Measurements from ENCODE around the gene ROMO1.

Gene ROMO1

DNA sequence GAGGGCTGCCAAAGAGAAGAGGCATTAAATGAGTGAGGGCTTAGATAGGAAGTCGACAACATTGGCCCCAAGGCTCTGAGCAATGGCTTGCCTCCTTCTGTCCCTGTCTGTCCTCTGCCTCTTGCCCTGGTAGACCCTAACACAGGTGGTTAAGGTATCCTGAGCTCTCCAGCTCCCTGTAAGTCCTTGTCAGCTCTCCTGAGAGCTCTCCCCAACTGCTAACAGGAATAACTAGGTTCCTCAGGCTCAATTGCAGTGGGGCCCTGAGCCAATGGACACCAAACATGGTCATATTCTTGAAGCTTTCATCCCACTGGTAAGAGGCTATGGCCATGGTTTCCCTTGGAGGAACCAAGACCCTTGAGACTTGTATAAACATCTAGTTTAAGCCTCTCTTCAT is 29.5 kb upstream of the ROMO1 start:
- TF ChIP-seq CREB1 (IDR thresholded peaks at IDR 0.05; ENCODE audit: low read depth): no peak
- no peak for TF ChIP-seq TEAD4 (IDR thresholded peaks at IDR 0.05)
- TF ChIP-seq, protein P1, sequence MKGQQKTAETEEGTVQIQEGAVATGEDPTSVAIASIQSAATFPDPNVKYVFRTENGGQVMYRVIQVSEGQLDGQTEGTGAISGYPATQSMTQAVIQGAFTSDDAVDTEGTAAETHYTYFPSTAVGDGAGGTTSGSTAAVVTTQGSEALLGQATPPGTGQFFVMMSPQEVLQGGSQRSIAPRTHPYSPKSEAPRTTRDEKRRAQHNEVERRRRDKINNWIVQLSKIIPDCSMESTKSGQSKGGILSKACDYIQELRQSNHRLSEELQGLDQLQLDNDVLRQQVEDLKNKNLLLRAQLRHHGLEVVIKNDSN (IDR thresholded peaks at IDR 0.05): no peak
- TF ChIP-seq YY1 (IDR thresholded peaks at IDR 0.05; ENCODE audit: low read depth): no peak

DNA sequence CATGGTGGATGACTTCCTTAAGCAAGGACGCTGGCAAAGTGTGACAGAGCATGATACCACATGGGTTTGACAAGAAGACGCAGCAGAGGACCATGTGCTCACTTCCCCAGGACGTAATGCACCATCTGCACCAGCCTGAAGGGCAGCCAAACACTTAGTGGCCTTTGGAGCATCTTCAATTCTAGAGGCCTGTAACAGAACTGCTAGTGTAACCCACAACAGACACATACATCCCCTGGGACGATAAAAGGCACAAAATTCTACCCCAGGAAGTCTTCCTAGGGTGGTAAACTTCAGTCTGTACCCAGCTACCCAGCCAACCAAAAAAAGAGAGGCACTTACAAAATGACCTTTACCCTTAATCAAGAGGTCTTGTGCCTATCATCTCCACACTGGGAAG is 25.3 kb upstream of the ROMO1 start:
- TF ChIP-seq TCF12 (IDR thresholded peaks at IDR 0.05; ENCODE audit: low read depth): no peak
- TF ChIP-seq, protein P2, sequence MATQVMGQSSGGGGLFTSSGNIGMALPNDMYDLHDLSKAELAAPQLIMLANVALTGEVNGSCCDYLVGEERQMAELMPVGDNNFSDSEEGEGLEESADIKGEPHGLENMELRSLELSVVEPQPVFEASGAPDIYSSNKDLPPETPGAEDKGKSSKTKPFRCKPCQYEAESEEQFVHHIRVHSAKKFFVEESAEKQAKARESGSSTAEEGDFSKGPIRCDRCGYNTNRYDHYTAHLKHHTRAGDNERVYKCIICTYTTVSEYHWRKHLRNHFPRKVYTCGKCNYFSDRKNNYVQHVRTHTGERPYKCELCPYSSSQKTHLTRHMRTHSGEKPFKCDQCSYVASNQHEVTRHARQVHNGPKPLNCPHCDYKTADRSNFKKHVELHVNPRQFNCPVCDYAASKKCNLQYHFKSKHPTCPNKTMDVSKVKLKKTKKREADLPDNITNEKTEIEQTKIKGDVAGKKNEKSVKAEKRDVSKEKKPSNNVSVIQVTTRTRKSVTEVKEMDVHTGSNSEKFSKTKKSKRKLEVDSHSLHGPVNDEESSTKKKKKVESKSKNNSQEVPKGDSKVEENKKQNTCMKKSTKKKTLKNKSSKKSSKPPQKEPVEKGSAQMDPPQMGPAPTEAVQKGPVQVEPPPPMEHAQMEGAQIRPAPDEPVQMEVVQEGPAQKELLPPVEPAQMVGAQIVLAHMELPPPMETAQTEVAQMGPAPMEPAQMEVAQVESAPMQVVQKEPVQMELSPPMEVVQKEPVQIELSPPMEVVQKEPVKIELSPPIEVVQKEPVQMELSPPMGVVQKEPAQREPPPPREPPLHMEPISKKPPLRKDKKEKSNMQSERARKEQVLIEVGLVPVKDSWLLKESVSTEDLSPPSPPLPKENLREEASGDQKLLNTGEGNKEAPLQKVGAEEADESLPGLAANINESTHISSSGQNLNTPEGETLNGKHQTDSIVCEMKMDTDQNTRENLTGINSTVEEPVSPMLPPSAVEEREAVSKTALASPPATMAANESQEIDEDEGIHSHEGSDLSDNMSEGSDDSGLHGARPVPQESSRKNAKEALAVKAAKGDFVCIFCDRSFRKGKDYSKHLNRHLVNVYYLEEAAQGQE (IDR thresholded peaks at IDR 0.05; ENCODE audit: low read depth): no peak
- TF ChIP-seq TAF1 (IDR thresholded peaks at IDR 0.05; ENCODE audit: low read depth): no peak
- no peak for TF ChIP-seq ZBTB7A (IDR thresholded peaks at IDR 0.05; ENCODE audit: low read depth)
- TF ChIP-seq CREB1 (IDR thresholded peaks at IDR 0.05; ENCODE audit: low read depth): no peak
- no peak for TF ChIP-seq NFIC (IDR thresholded peaks at IDR 0.05)
- no peak for TF ChIP-seq YY1 (IDR thresholded peaks at IDR 0.05; ENCODE audit: low read depth)
- TF ChIP-seq, protein P3, sequence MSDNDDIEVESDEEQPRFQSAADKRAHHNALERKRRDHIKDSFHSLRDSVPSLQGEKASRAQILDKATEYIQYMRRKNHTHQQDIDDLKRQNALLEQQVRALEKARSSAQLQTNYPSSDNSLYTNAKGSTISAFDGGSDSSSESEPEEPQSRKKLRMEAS (IDR thresholded peaks at IDR 0.05): no peak
- no peak for TF ChIP-seq EGR1 (IDR thresholded peaks at IDR 0.05)
- TF ChIP-seq RAD21 (IDR thresholded peaks at IDR 0.05; ENCODE audit: low read depth): no peak

DNA sequence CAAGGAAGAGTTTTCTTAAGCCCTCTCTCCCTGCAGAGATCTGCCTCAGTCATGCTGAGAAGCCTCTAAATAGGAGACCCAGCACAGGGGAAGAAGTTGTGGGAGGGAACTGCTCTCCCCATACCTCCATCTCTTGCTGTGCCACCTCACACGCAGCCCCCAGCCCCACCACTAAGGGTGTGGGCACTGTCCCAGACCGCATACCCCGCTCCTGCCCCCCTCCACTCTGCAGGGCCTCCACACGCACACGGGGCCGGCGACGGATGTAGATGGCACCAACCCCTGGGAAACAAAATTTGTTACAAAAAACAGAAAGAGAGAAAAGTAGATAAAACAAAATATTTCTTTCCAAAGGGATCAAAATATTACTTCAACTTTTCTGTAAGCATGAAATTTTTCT is 24.3 kb upstream of the ROMO1 start:
- TF ChIP-seq CREB1 (IDR thresholded peaks at IDR 0.05; ENCODE audit: low read depth): no peak
- TF ChIP-seq FOXM1 (IDR thresholded peaks at IDR 0.05; ENCODE audit: borderline replicate concordance, low read depth): no peak
- TF ChIP-seq, protein P1 (IDR thresholded peaks at IDR 0.05): no peak
- TF ChIP-seq CEBPB (IDR thresholded peaks at IDR 0.05): no peak
- TF ChIP-seq YY1 (IDR thresholded peaks at IDR 0.05; ENCODE audit: low read depth): no peak
- no peak for TF ChIP-seq RAD21 (IDR thresholded peaks at IDR 0.05; ENCODE audit: low read depth)
- no peak for TF ChIP-seq ZBTB7A (IDR thresholded peaks at IDR 0.05; ENCODE audit: low read depth)
- no peak for TF ChIP-seq EP300 (IDR thresholded peaks at IDR 0.05; ENCODE audit: borderline replicate concordance)
- no peak for TF ChIP-seq EGR1 (IDR thresholded peaks at IDR 0.05)
- TF ChIP-seq, protein P3 (IDR thresholded peaks at IDR 0.05): no peak
- TF ChIP-seq TEAD4 (IDR thresholded peaks at IDR 0.05): no peak
- TF ChIP-seq TCF12 (IDR thresholded peaks at IDR 0.05; ENCODE audit: low read depth): no peak
- TF ChIP-seq NFIC (IDR thresholded peaks at IDR 0.05): no peak
- no peak for TF ChIP-seq TAF1 (IDR thresholded peaks at IDR 0.05; ENCODE audit: low read depth)
- TF ChIP-seq, protein P2 (IDR thresholded peaks at IDR 0.05; ENCODE audit: low read depth): no peak

DNA sequence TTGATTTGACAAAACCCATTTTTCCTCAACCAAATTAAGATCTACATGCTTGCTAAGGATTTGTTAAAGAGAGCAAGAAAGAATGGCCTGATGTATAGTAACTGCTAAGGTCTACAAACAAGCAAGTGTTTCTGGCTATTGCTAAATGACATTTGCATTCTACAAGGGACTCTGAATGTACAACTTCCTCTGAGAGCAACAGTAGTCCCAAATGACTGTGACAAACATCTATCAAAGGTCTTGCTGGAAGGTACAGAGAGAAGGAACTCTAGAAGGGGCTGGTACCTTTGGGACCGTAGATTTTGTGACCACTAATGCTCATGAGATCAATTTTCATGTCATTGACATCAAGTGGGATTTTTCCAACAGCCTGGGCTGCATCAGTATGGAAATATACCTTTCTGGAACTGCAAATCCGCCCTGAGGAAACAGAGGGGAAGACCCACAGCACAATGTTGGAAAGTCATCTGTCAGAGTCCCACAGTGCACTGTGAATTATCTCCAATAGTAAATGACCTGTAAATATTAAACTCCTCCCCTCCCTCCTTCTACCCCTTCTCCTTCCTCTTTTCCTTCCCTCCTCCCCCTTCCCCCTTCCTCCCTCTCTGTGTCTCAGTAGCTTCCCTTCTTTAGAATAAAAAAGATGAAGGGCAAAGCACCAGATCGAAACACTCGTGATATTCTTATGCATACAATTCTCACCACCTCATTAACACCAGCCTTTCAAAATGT is 18.6 kb upstream of the ROMO1 start:
- TF ChIP-seq ZBTB7A (IDR thresholded peaks at IDR 0.05; ENCODE audit: low read depth) (no peak), TEAD4 (IDR thresholded peaks at IDR 0.05) (no peak), EP300 (IDR thresholded peaks at IDR 0.05; ENCODE audit: borderline replicate concordance) (no peak), RAD21 (IDR thresholded peaks at IDR 0.05; ENCODE audit: low read depth) (no peak), TAF1 (IDR thresholded peaks at IDR 0.05; ENCODE audit: low read depth) (no peak)
- TF ChIP-seq, protein P3 (IDR thresholded peaks at IDR 0.05): no peak

DNA sequence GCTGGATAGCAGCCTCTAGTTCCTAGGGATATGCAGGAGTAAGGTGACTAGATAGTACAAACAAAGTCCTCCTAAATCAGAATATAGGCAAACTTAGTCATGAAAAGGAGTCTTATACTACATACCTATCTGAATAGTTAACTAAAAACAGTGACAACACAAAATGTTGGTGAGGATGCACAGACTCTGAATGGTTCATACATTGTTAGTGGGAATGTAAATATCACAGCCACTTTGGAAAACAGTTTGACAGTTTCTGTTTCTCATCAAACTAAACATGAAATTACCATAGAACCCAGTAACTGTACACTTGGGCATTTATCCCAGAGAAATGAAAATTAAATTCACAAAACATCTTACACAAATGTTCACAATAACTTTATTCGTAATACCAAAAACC is 17.2 kb upstream of the ROMO1 start:
- TF ChIP-seq CEBPB (IDR thresholded peaks at IDR 0.05) (no peak), TCF12 (IDR thresholded peaks at IDR 0.05; ENCODE audit: low read depth) (no peak)
- TF ChIP-seq, protein P3 (IDR thresholded peaks at IDR 0.05): no peak

DNA sequence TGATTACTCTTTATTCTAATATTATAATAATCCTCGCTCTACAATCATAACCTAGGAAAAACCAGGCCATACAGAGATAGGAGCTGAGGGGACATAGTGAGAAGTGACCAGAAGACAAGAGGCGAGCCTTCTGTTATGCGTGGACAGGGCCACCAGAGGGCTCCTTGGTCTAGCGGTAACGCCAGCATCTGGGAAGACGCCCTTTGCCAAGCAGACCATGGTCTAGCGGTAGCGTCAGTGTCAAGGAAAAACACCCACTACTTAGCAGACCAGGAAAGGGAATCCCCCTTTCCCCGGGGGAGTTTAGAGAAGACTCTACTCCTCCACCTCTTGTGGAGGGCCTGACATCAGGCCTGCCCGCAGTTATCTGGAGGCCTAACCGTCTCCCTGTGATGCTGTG is 12.3 kb upstream of the ROMO1 start:
- peak; percentile 41 for TF ChIP-seq RAD21 (IDR thresholded peaks at IDR 0.05; ENCODE audit: low read depth)
